ENCODE measurements around the gene SLC25A15.

DNA sequence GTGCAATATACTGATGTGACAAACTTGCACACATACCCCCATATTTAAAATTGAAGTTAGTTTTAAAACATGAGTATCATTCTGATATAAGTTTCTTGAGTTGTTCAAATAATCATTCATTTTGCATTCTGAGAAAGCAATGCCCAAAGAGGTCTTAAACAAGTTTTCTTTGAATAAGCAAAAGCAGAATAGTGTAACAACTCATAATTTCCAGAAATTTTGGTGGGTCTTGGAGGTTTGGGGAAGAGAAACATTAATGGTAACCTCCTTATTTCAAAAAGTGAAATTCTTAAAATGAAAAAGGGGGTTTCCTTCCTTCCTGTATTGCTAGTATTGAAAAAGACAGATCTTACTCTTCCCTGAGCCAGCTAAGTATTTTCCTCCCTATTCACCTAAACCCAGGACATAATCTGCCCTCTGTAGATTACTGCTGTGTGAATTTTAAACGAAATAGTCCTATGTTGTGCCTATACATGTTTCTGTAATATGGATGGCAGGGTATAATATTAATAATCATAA lies 30.4 kb downstream of the SLC25A15 start:
- TF ChIP-seq, protein P1, sequence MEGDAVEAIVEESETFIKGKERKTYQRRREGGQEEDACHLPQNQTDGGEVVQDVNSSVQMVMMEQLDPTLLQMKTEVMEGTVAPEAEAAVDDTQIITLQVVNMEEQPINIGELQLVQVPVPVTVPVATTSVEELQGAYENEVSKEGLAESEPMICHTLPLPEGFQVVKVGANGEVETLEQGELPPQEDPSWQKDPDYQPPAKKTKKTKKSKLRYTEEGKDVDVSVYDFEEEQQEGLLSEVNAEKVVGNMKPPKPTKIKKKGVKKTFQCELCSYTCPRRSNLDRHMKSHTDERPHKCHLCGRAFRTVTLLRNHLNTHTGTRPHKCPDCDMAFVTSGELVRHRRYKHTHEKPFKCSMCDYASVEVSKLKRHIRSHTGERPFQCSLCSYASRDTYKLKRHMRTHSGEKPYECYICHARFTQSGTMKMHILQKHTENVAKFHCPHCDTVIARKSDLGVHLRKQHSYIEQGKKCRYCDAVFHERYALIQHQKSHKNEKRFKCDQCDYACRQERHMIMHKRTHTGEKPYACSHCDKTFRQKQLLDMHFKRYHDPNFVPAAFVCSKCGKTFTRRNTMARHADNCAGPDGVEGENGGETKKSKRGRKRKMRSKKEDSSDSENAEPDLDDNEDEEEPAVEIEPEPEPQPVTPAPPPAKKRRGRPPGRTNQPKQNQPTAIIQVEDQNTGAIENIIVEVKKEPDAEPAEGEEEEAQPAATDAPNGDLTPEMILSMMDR (IDR thresholded peaks at IDR 0.05; ENCODE audit: low read depth, low read length) = no peak
- TF ChIP-seq EZH2phosphoT487 (IDR thresholded peaks at IDR 0.05; ENCODE audit: low read depth) = no peak

Data from OCI-LY3 (cell line).